ENCODE results near the gene MALT1. TPM values are rescaled to one million over a fixed set of nuclear protein-coding genes. Genes with fewer than 3 reads are reported as not detected.

Gene MALT1
- total RNA-seq, 4 donors from 2014 or later = 17.7 to 26.0 (median 19.3) TPM

- 93 to 95% methylated on average over 11 to 12 of the region's 12 CpGs for WGBS, 2 donors
- H3K27ac ChIP-seq = no peak overlapping the region
- peaks cover 0 to 21% (median 0%) of the 10 kb centered on the region in 3 donors for H3K36me3 ChIP-seq
- TF ChIP-seq CTCF (IDR thresholded peaks at IDR 0.05) = no peak
- TF ChIP-seq EP300 (IDR thresholded peaks at IDR 0.05) = no peak
- no peak for TF ChIP-seq POLR2A (IDR thresholded peaks at IDR 0.05)
- H3K27me3 ChIP-seq = no peaks in the 10 kb centered on the region
- H3K4me1 ChIP-seq = no peaks in the 10 kb centered on the region
- H3K4me3 ChIP-seq = no peak overlapping the region
- no peaks in the 10 kb centered on the region for H3K9me3 ChIP-seq
- no peak for DNase-seq (ENCODE audit: low spot score in 2 of 2)
These were observed 19.0 kb downstream of the MALT1 start for GRCh38 chr18:58690259-58690658.

- no peaks in the 10 kb centered on the region for H3K27me3 ChIP-seq
- H3K27ac ChIP-seq = no peak overlapping the region
- H3K36me3 ChIP-seq = peaks cover 0 to 12% (median 0%) of the 10 kb centered on the region in 3 donors
- DNase-seq (ENCODE audit: low spot score in 2 of 2) = no peak
- H3K4me1 ChIP-seq = no peaks in the 10 kb centered on the region
- H3K4me3 ChIP-seq = no peak overlapping the region
- 90 to 94% methylated on average over 8 of the region's 8 CpGs for WGBS, 2 donors
- H3K9me3 ChIP-seq = no peaks in the 10 kb centered on the region
- TF ChIP-seq POLR2A (IDR thresholded peaks at IDR 0.05) (no peak), EP300 (IDR thresholded peaks at IDR 0.05) (no peak), CTCF (IDR thresholded peaks at IDR 0.05) (no peak)
These were observed 20.0 kb downstream of the MALT1 start for GRCh38 chr18:58691256-58691655.

GRCh38 chr18:58692422-58693185, 21.3 kb downstream of the MALT1 start:
- Histone ChIP-seq H3K9me3 (no peaks in the 10 kb centered on the region), H3K36me3 (peaks cover 0 to 18% (median 5%) of the 10 kb centered on the region in 3 donors), H3K27ac (no peak overlapping the region), H3K4me1 (no peaks in the 10 kb centered on the region), H3K27me3 (no peaks in the 10 kb centered on the region), H3K4me3 (no peak overlapping the region)
- TF ChIP-seq CTCF (IDR thresholded peaks at IDR 0.05) (no peak), EP300 (IDR thresholded peaks at IDR 0.05) (no peak), POLR2A (IDR thresholded peaks at IDR 0.05) (no peak)
- DNase-seq (ENCODE audit: low spot score in 2 of 2) = no peak
- 90 to 92% methylated on average over 6 of the region's 6 CpGs for WGBS, 2 donors

- H3K9me3 ChIP-seq = no peaks in the 10 kb centered on the region
- no peaks in the 10 kb centered on the region for H3K27me3 ChIP-seq
- 82 to 87% methylated on average over 1 of the region's 1 CpG for WGBS, 2 donors
- peaks cover 0 to 23% (median 14%) of the 10 kb centered on the region in 3 donors for H3K36me3 ChIP-seq
- no peak overlapping the region for H3K4me3 ChIP-seq
- no peak for TF ChIP-seq CTCF (IDR thresholded peaks at IDR 0.05)
- TF ChIP-seq POLR2A (IDR thresholded peaks at IDR 0.05) = no peak
- TF ChIP-seq EP300 (IDR thresholded peaks at IDR 0.05) = no peak
- H3K27ac ChIP-seq = no peak overlapping the region
- DNase-seq (ENCODE audit: low spot score in 2 of 2) = no peak
- H3K4me1 ChIP-seq = no peaks in the 10 kb centered on the region
These were observed 23.0 kb downstream of the MALT1 start for GRCh38 chr18:58694221-58694620.

GRCh38 chr18:58694720-58695468, 23.6 kb downstream of the MALT1 start:
- no peak overlapping the region for H3K4me3 ChIP-seq
- no peaks in the 10 kb centered on the region for H3K9me3 ChIP-seq
- peaks cover 0 to 20% (median 14%) of the 10 kb centered on the region in 3 donors for H3K36me3 ChIP-seq
- WGBS, 2 donors = 87 to 88% methylated on average over 8 of the region's 8 CpGs
- TF ChIP-seq CTCF (IDR thresholded peaks at IDR 0.05) = no peak
- TF ChIP-seq POLR2A (IDR thresholded peaks at IDR 0.05) = no peak
- no peak for TF ChIP-seq EP300 (IDR thresholded peaks at IDR 0.05)
- no peak overlapping the region for H3K27ac ChIP-seq
- DNase-seq (ENCODE audit: low spot score in 2 of 2) = no peak
- H3K4me1 ChIP-seq = no peaks in the 10 kb centered on the region
- no peaks in the 10 kb centered on the region for H3K27me3 ChIP-seq
